HL-60 (cell line): ENCODE measurements around the gene CRIP1.

Source experiments
- GABPA ChIP-seq: IDR thresholded peaks from 2 replicates; pipeline ENCODE4 v1.6.1; 2012; ENCODE audit warnings: low read depth
- POLR2AphosphoS5 ChIP-seq: IDR thresholded peaks from 2 replicates; pipeline ENCODE4 v1.6.1; 2012; ENCODE audit warnings: low read depth
- REST ChIP-seq: IDR thresholded peaks from 2 replicates; pipeline ENCODE4 v1.6.1; 2012; ENCODE audit warnings: low read depth; ENCODE audit not compliant: insufficient replicate concordance
- TF ChIP-seq, protein P1 (sequence below): IDR thresholded peaks from one replicate; pipeline ENCODE4 v1.5.1; 2011; ENCODE audit warnings: low read length, control low read depth, inconsistent platforms; ENCODE audit not compliant: insufficient read depth

DNA sequence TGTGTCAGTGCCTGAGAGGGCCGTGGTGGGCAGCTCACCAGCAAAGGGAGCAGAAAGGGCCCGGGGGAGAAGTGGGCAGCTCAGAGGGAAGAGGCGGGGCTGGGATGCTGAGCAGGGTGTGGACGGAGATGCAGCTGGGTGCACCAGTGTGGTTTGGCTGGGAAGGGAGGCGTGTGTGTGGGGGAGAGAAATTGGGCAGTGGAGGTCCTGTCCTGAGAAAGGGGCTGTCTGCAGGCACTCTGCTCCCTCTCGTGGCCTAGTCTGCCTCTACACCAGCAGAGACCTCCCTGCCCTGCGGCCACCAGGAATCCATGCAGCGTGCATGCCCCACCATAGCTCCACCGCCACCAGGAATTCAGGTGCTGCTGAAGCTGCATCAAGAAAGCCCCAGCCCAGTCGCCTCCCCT lies 46.1 kb downstream of the CRIP1 start:
- TF ChIP-seq, protein P1, sequence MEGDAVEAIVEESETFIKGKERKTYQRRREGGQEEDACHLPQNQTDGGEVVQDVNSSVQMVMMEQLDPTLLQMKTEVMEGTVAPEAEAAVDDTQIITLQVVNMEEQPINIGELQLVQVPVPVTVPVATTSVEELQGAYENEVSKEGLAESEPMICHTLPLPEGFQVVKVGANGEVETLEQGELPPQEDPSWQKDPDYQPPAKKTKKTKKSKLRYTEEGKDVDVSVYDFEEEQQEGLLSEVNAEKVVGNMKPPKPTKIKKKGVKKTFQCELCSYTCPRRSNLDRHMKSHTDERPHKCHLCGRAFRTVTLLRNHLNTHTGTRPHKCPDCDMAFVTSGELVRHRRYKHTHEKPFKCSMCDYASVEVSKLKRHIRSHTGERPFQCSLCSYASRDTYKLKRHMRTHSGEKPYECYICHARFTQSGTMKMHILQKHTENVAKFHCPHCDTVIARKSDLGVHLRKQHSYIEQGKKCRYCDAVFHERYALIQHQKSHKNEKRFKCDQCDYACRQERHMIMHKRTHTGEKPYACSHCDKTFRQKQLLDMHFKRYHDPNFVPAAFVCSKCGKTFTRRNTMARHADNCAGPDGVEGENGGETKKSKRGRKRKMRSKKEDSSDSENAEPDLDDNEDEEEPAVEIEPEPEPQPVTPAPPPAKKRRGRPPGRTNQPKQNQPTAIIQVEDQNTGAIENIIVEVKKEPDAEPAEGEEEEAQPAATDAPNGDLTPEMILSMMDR: peak; percentile 4
- TF ChIP-seq REST (no peak), POLR2AphosphoS5 (no peak), GABPA (no peak)
